Keratinocyte (primary cell): ENCODE data around the gene SVOP. TPM values are rescaled to one million over a fixed set of nuclear protein-coding genes. Genes with fewer than 3 reads are reported as not detected.

Source experiments
- DNase-seq: peaks from one replicate; pipeline ENCODE4 v3.0.0-alpha.2; 2011; ENCODE audit warnings: low read depth, missing footprints, low spot score
- FAIRE-seq: peaks from 2 replicates; lab custom pipeline; 2011; peaks lifted over from hg19 to GRCh38; lab: Jason Lieb, UNC
- H2AFZ ChIP-seq: 2 replicates; pipeline ENCODE4 v1.6.0; 2012; ENCODE audit warnings: low read length, control low read depth, inconsistent platforms; ENCODE audit not compliant: control insufficient read depth
- H3K27ac ChIP-seq: 2 replicates; pipeline ENCODE4 v1.5.1; 2011; ENCODE audit warnings: low read length; ENCODE audit not compliant: control insufficient read depth, insufficient read depth
- H3K27me3 ChIP-seq: 3 replicates; pipeline ENCODE4 v1.6.0; 2011; ENCODE audit warnings: low read length; ENCODE audit not compliant: control insufficient read depth, insufficient read depth; ENCODE audit errors: extremely low read depth
- H3K36me3 ChIP-seq, 2 experiments: 2 replicates in 1 of 2; 3 replicates in 1 of 2; pipeline ENCODE4 v1.5.1; 2011; ENCODE audit warnings: low read length in 2 of 2, mild to moderate bottlenecking in 1 of 2; ENCODE audit not compliant: control insufficient read depth in 2 of 2, insufficient read depth in 2 of 2; ENCODE audit errors: extremely low read depth in 1 of 2
- H3K4me1 ChIP-seq: 3 replicates; pipeline ENCODE4 v1.5.1; 2011; ENCODE audit warnings: low read length; ENCODE audit not compliant: control insufficient read depth, insufficient read depth; ENCODE audit errors: extremely low read depth
- H3K4me2 ChIP-seq: 3 replicates; pipeline ENCODE4 v1.6.0; 2011; ENCODE audit warnings: low read depth, low read length; ENCODE audit not compliant: control insufficient read depth, insufficient read depth; ENCODE audit errors: extremely low read depth
- H3K4me3 ChIP-seq, 3 experiments: fragments of 200-600 bp in 1 of 3; sonication (generic) in 1 of 3; 2 replicates in 2 of 3; 3 replicates in 1 of 3; pipeline ENCODE4 v1.5.1; 2011 to 2016; ENCODE audit warnings: low read length in 3 of 3, mild to moderate bottlenecking in 3 of 3, control low read depth in 2 of 3, inconsistent platforms in 1 of 3, low read depth in 1 of 3, mixed read lengths in 1 of 3, mixed run types in 1 of 3, moderate library complexity in 1 of 3; ENCODE audit not compliant: control insufficient read depth in 2 of 3, insufficient read depth in 2 of 3; ENCODE audit errors: extremely low read depth in 1 of 3
- H3K79me2 ChIP-seq: 2 replicates; pipeline ENCODE4 v1.6.0; 2012; ENCODE audit warnings: low read length; ENCODE audit not compliant: control insufficient read depth, insufficient read depth
- H3K9ac ChIP-seq: 3 replicates; pipeline ENCODE4 v1.6.0; 2011; ENCODE audit warnings: low read length; ENCODE audit not compliant: control insufficient read depth, insufficient read depth; ENCODE audit errors: extremely low read depth
- H3K9me1 ChIP-seq: 3 replicates; pipeline ENCODE4 v1.6.0; 2011; ENCODE audit warnings: low read length; ENCODE audit not compliant: control insufficient read depth, insufficient read depth; ENCODE audit errors: extremely low read depth
- H3K9me3 ChIP-seq: 2 replicates; pipeline ENCODE4 v1.5.1; 2012; ENCODE audit warnings: low read depth, low read length; ENCODE audit not compliant: control insufficient read depth
- H4K20me1 ChIP-seq: 3 replicates; pipeline ENCODE4 v1.6.0; 2011; ENCODE audit warnings: low read length; ENCODE audit not compliant: control insufficient read depth, insufficient read depth; ENCODE audit errors: extremely low read depth
- CTCF ChIP-seq, 3 experiments: IDR thresholded peaks in 1 of 3; conservative IDR thresholded peaks in 1 of 3; optimal IDR thresholded peaks in 1 of 3; 2 replicates in 2 of 3; 3 replicates in 1 of 3; pipeline versions ENCODE3 to v1.5.1; 2011; ENCODE audit warnings: low read length in 3 of 3, mild to moderate bottlenecking in 3 of 3, moderate library complexity in 2 of 3, control low read depth in 1 of 3, inconsistent platforms in 1 of 3; ENCODE audit not compliant: insufficient read depth in 2 of 3; ENCODE audit errors: extremely low read depth in 1 of 3
- EZH2 ChIP-seq: IDR thresholded peaks from one replicate; pipeline ENCODE4 v1.6.1; 2012; ENCODE audit warnings: inconsistent platforms, mild to moderate bottlenecking, low read length, moderate library complexity
- dilution Hi-C: fragments of 300-500 bp; cut with MboI; formaldehyde crosslinking; loops from one replicate; pipeline ENCODE4 v1.7.0; 2020; ENCODE audit warnings: low sequenced_read_pairs; ENCODE audit not compliant: extremely low pct_ligation_motif_present
- polyA plus RNA-seq, 5 experiments: library from polyadenylated mRNA; depleted of rRNA in 3 of 5; stranded (reverse) in 3 of 5; stranded (forward) in 1 of 5; unstranded in 1 of 5; fragments of >200 nt; gene quantifications; 1 replicate in 1 of 5; 2 replicates in 3 of 5; 3 replicates in 1 of 5; pipeline versions ENCODE4 v1.2.1 to v1.2.3, GENCODE V29; 2011 to 2012; ENCODE audit warnings: missing spikeins in 2 of 5, low read depth in 1 of 5, low replicate concordance in 1 of 5

The SVOP gene
- polyA plus RNA-seq, 1 donor (not counting 4 experiments of a cell fraction or from before 2014, with no cell fraction given): not detected

GRCh38 chr12:108918960-108919642, 101.8 kb downstream of the SVOP start:
- H4K20me1 ChIP-seq: no peaks in the 10 kb centered on the region
- H2AFZ ChIP-seq: no peak overlapping the region
- H3K9ac ChIP-seq: no peak overlapping the region
- no peaks in the 10 kb centered on the region for H3K4me1 ChIP-seq
- DNase-seq (no peak), FAIRE-seq (no peak)
- H3K4me2 ChIP-seq: no peak overlapping the region
- H3K4me3 ChIP-seq: no peak overlapping the region
- TF ChIP-seq CTCF (optimal IDR thresholded peaks at IDR 0.05 in 1 of 3, IDR thresholded peaks at IDR 0.05 in 1 of 3, conservative IDR thresholded peaks at IDR 0.05 in 1 of 3; ENCODE audit: extremely low read depth in 1 of 3, insufficient read depth in 2 of 3, low read length in 3 of 3) (no peak), EZH2 (no peak)
- no peaks in the 10 kb centered on the region for H3K9me1 ChIP-seq
- H3K79me2 ChIP-seq: no peaks in the 10 kb centered on the region
- no peaks in the 10 kb centered on the region for H3K36me3 ChIP-seq
- H3K27me3 ChIP-seq: no peaks in the 10 kb centered on the region
- H3K9me3 ChIP-seq: no peaks in the 10 kb centered on the region
- H3K27ac ChIP-seq: no peak overlapping the region
- dilution Hi-C loops: no loop called here

- Histone ChIP-seq H3K4me2 (no peak overlapping the region), H3K79me2 (no peaks in the 10 kb centered on the region), H2AFZ (no peak overlapping the region), H3K4me1 (no peaks in the 10 kb centered on the region), H3K27ac (no peak overlapping the region), H3K36me3 (no peaks in the 10 kb centered on the region), H3K27me3 (no peaks in the 10 kb centered on the region), H3K9ac (no peak overlapping the region), H3K9me3 (no peaks in the 10 kb centered on the region), H3K4me3 (no peak overlapping the region), H3K9me1 (no peaks in the 10 kb centered on the region), H4K20me1 (no peaks in the 10 kb centered on the region)
- DNase-seq (no peak), FAIRE-seq (no peak)
- TF ChIP-seq EZH2 (no peak), CTCF (optimal IDR thresholded peaks at IDR 0.05 in 1 of 3, IDR thresholded peaks at IDR 0.05 in 1 of 3, conservative IDR thresholded peaks at IDR 0.05 in 1 of 3; ENCODE audit: extremely low read depth in 1 of 3, insufficient read depth in 2 of 3, low read length in 3 of 3) (no peak)
- dilution Hi-C loops: no loop called here
Observed at GRCh38 chr12:108918206-108918605, 102.7 kb downstream of the SVOP start.
